IMR-90 (cell line): ENCODE results near the gene CELA2A.

Source experiments
- CEBPB ChIP-seq: IDR thresholded peaks from 2 replicates; pipeline ENCODE4 v1.6.1; 2012; ENCODE audit warnings: low read depth, low read length, improper control_type of control experiment
- FOS ChIP-seq: fragments of 150-350 bp; IDR thresholded peaks from 2 replicates; pipeline ENCODE4 v1.6.1; 2016; ENCODE audit warnings: low read depth, low read length
- MAFK ChIP-seq: IDR thresholded peaks from 2 replicates; pipeline ENCODE4 v1.6.1; 2012; ENCODE audit warnings: low read depth, low read length, improper control_type of control experiment
- MAZ ChIP-seq: IDR thresholded peaks from 2 replicates; pipeline ENCODE4 v1.6.1; 2012; ENCODE audit warnings: low read depth, mild to moderate bottlenecking, low read length, improper control_type of control experiment, moderate library complexity, borderline replicate concordance
- NFE2L2 ChIP-seq: fragments of 150-350 bp; IDR thresholded peaks from 2 replicates; pipeline ENCODE4 v1.6.1; 2016; ENCODE audit warnings: low read depth, mild to moderate bottlenecking, low read length
- POLR2A ChIP-seq: IDR thresholded peaks from 2 replicates; pipeline ENCODE4 v1.6.1; 2012; ENCODE audit warnings: mild to moderate bottlenecking, low read depth, low read length
- RAD21 ChIP-seq: IDR thresholded peaks from 2 replicates; pipeline ENCODE4 v1.6.1; 2012; ENCODE audit warnings: low read length, improper control_type of control experiment
- RCOR1 ChIP-seq: IDR thresholded peaks from 2 replicates; pipeline ENCODE4 v1.6.1; 2012; ENCODE audit warnings: mild to moderate bottlenecking, low read length, improper control_type of control experiment; ENCODE audit not compliant: insufficient replicate concordance
- RFX5 ChIP-seq: IDR thresholded peaks from 2 replicates; pipeline ENCODE4 v1.8.0; 2012; ENCODE audit warnings: low read depth, mild to moderate bottlenecking, low read length, moderate library complexity
- SMC3 ChIP-seq: fragments of 150-350 bp; IDR thresholded peaks from 2 replicates; pipeline ENCODE4 v1.6.1; 2016; ENCODE audit warnings: low read depth, mild to moderate bottlenecking, antibody characterized with exemption, low read length, moderate library complexity
- TF ChIP-seq, protein P1 (sequence below): fragments of 150-350 bp; IDR thresholded peaks from 2 replicates; pipeline ENCODE4 v1.6.1; 2017; ENCODE audit warnings: mild to moderate bottlenecking, antibody characterized with exemption, low read length, low read depth
- TF ChIP-seq, protein P2 (sequence below): conservative IDR thresholded peaks from 2 replicates; pipeline ENCODE4 v1.5.1; 2012; ENCODE audit warnings: mild to moderate bottlenecking, low read depth, low read length, improper control_type of control experiment
- TF ChIP-seq, protein P3 (sequence below): fragments of 150-350 bp; IDR thresholded peaks from 2 replicates; pipeline ENCODE4 v1.6.1; 2016; ENCODE audit warnings: low read depth, mild to moderate bottlenecking, low read length, moderate library complexity, borderline replicate concordance

DNA sequence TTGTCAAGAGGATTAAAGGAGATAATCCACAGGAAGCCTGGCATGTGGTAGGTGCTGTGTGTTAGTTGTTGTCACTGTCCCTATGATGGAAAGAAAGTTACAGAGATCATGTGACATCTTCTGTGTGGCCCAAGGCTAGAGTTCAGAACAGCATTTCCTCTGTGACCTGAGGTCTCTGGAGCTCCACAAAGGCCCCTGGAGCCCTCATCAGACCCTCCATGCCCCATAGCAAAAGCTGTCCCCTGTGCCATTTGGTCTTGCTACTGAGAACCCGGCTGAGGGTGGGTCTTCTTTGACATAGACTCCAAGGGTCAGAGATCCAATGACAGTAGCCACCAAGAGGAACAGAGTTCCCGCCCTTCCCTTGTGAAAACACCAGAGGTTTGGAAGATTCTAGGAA, 27.4 kb downstream of the CELA2A start:
- TF ChIP-seq, protein P1, sequence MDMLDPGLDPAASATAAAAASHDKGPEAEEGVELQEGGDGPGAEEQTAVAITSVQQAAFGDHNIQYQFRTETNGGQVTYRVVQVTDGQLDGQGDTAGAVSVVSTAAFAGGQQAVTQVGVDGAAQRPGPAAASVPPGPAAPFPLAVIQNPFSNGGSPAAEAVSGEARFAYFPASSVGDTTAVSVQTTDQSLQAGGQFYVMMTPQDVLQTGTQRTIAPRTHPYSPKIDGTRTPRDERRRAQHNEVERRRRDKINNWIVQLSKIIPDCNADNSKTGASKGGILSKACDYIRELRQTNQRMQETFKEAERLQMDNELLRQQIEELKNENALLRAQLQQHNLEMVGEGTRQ: no peak
- TF ChIP-seq SMC3 (no peak), MAZ (no peak), MAFK (no peak), FOS (no peak), POLR2A (no peak), RCOR1 (no peak), CEBPB (no peak), RFX5 (no peak), RAD21 (no peak), NFE2L2 (no peak)
- TF ChIP-seq, protein P2, sequence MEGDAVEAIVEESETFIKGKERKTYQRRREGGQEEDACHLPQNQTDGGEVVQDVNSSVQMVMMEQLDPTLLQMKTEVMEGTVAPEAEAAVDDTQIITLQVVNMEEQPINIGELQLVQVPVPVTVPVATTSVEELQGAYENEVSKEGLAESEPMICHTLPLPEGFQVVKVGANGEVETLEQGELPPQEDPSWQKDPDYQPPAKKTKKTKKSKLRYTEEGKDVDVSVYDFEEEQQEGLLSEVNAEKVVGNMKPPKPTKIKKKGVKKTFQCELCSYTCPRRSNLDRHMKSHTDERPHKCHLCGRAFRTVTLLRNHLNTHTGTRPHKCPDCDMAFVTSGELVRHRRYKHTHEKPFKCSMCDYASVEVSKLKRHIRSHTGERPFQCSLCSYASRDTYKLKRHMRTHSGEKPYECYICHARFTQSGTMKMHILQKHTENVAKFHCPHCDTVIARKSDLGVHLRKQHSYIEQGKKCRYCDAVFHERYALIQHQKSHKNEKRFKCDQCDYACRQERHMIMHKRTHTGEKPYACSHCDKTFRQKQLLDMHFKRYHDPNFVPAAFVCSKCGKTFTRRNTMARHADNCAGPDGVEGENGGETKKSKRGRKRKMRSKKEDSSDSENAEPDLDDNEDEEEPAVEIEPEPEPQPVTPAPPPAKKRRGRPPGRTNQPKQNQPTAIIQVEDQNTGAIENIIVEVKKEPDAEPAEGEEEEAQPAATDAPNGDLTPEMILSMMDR: no peak
- TF ChIP-seq, protein P3, sequence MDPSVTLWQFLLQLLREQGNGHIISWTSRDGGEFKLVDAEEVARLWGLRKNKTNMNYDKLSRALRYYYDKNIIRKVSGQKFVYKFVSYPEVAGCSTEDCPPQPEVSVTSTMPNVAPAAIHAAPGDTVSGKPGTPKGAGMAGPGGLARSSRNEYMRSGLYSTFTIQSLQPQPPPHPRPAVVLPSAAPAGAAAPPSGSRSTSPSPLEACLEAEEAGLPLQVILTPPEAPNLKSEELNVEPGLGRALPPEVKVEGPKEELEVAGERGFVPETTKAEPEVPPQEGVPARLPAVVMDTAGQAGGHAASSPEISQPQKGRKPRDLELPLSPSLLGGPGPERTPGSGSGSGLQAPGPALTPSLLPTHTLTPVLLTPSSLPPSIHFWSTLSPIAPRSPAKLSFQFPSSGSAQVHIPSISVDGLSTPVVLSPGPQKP: no peak
